DOHH2 (cell line): Measurements from ENCODE around the gene CTDSPL.

Experiments
- EZH2phosphoT487 ChIP-seq: fragments of 200-600 bp; sonication (generic); IDR thresholded peaks from 2 replicates; pipeline ENCODE4 v1.6.1; 2017; ENCODE audit warnings: borderline replicate concordance, mild to moderate bottlenecking, antibody characterized with exemption, low read length, moderate library complexity, mixed read lengths
- TF ChIP-seq, protein P1 (sequence below): fragments of 200-600 bp; sonication (generic); IDR thresholded peaks from one replicate; pipeline ENCODE4 v1.5.1; 2014; ENCODE audit warnings: antibody characterized with exemption, mild to moderate bottlenecking, low read depth, low read length; ENCODE audit not compliant: poor library complexity, severe bottlenecking

DNA sequence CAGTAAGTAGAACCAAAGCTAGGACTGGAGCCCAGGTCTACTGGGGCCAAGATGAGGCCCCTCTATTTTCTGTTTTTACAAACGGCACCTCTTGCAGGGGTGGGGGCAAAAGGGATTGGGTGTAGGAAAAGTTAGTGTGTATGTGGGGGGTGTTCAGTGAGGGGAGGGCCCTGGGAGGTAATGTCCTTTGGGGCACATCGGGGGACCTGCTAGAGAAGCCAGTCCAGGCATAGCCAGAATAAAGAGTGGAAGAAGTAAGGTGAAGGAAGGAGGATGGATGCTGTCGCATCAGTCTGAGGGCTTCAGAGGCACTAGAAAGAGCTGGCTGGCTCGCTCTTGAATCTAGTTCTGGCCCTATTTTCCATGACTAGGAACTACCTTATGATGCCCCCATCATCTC, 165.2 kb downstream of the CTDSPL start:
- TF ChIP-seq, protein P1, sequence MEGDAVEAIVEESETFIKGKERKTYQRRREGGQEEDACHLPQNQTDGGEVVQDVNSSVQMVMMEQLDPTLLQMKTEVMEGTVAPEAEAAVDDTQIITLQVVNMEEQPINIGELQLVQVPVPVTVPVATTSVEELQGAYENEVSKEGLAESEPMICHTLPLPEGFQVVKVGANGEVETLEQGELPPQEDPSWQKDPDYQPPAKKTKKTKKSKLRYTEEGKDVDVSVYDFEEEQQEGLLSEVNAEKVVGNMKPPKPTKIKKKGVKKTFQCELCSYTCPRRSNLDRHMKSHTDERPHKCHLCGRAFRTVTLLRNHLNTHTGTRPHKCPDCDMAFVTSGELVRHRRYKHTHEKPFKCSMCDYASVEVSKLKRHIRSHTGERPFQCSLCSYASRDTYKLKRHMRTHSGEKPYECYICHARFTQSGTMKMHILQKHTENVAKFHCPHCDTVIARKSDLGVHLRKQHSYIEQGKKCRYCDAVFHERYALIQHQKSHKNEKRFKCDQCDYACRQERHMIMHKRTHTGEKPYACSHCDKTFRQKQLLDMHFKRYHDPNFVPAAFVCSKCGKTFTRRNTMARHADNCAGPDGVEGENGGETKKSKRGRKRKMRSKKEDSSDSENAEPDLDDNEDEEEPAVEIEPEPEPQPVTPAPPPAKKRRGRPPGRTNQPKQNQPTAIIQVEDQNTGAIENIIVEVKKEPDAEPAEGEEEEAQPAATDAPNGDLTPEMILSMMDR, result no peak
- no peak for TF ChIP-seq EZH2phosphoT487
